Endothelial cell of umbilical vein (primary cell): ENCODE data around the gene TSPEAR. TPM values are rescaled to one million over a fixed set of nuclear protein-coding genes. Genes with fewer than 3 reads are reported as not detected.

Experiments used
- BruUV-seq: library from RNA; stranded (reverse); fragments of 400-500 nt; replicated peaks from 2 replicates; lab custom pipeline; 2021; lab: Mats Ljungman, UMichigan
- CTCF ChIA-PET: fragments of 300-600, 350-600 bp; sonication (Branson Sonifier 250); formaldehyde crosslinking; loops from one replicate; lab custom pipeline; 2021; ENCODE audit warnings: antibody characterized with exemption, inconsistent platforms; lab: Charles Lee
- POLR2A ChIA-PET: fragments of 300-600, 350-600 bp; sonication (Branson Sonifier 250); formaldehyde crosslinking; loops from one replicate; lab custom pipeline; 2021; ENCODE audit warnings: antibody characterized with exemption, inconsistent platforms; lab: Charles Lee
- DNase-seq: peaks from one replicate; pipeline ENCODE4 v3.0.0-alpha.2; 2011; ENCODE audit warnings: low read depth, low spot score
- FAIRE-seq: peaks from 2 replicates; lab custom pipeline; 2011; peaks lifted over from hg19 to GRCh38; lab: Jason Lieb, UNC
- H2AFZ ChIP-seq: 2 replicates; pipeline ENCODE4 v1.6.0; 2012; ENCODE audit warnings: low read depth, low read length, control low read depth, inconsistent platforms
- H3K27ac ChIP-seq: 2 replicates; pipeline ENCODE4 v1.5.1; 2011; ENCODE audit warnings: low read depth, mild to moderate bottlenecking, control low read depth, low read length, moderate library complexity; ENCODE audit not compliant: insufficient read depth
- H3K27me3 ChIP-seq, 2 experiments: 2 replicates each; pipeline versions ENCODE4 v1.6.0 to v1.6.1; 2011; ENCODE audit warnings: low read length in 2 of 2, mixed read lengths in 1 of 2; ENCODE audit not compliant: control insufficient read depth in 2 of 2, insufficient read depth in 2 of 2
- H3K36me3 ChIP-seq, 2 experiments: 2 replicates in 1 of 2; 3 replicates in 1 of 2; pipeline ENCODE4 v1.5.1; 2011; ENCODE audit warnings: low read length in 2 of 2, mild to moderate bottlenecking in 1 of 2, moderate library complexity in 1 of 2; ENCODE audit not compliant: control insufficient read depth in 2 of 2, insufficient read depth in 2 of 2; ENCODE audit errors: extremely low read depth in 1 of 2
- H3K4me1 ChIP-seq: 3 replicates; pipeline ENCODE4 v1.5.1; 2011; ENCODE audit warnings: mild to moderate bottlenecking, low read length; ENCODE audit not compliant: control insufficient read depth, insufficient read depth; ENCODE audit errors: extremely low read depth
- H3K4me2 ChIP-seq: 2 replicates; pipeline ENCODE4 v1.6.1; 2011; ENCODE audit warnings: low read length, control low read depth, mixed read lengths; ENCODE audit not compliant: insufficient read depth
- H3K4me3 ChIP-seq, 3 experiments: fragments of 200-600 bp in 1 of 3; sonication (generic), shearing (Covaris generic) in 1 of 3; replicated peaks in 1 of 3; 2 replicates each; pipeline ENCODE4 v1.5.1; 2011 to 2016; ENCODE audit warnings: control low read depth in 3 of 3, low read length in 3 of 3, mild to moderate bottlenecking in 2 of 3, inconsistent platforms in 1 of 3, low read depth in 1 of 3, moderate library complexity in 1 of 3; ENCODE audit not compliant: insufficient read depth in 1 of 3
- H3K79me2 ChIP-seq: 2 replicates; pipeline ENCODE4 v1.6.0; 2012; ENCODE audit warnings: low read length, inconsistent platforms; ENCODE audit not compliant: control insufficient read depth, insufficient read depth
- H3K9ac ChIP-seq: replicated peaks from 2 replicates; pipeline ENCODE3; 2011; ENCODE audit warnings: low read length, control low read depth; ENCODE audit not compliant: insufficient read depth; ENCODE audit errors: extremely low read depth
- H3K9me1 ChIP-seq: replicated peaks from 3 replicates; pipeline ENCODE4 v1.6.0; 2011; ENCODE audit warnings: mild to moderate bottlenecking, low read length; ENCODE audit not compliant: control insufficient read depth, insufficient read depth; ENCODE audit errors: extremely low read depth
- H3K9me3 ChIP-seq: replicated peaks from 2 replicates; pipeline ENCODE4 v1.5.1; 2012; ENCODE audit warnings: low read length, inconsistent platforms; ENCODE audit not compliant: control insufficient read depth, insufficient read depth
- H4K20me1 ChIP-seq: replicated peaks from 2 replicates; pipeline ENCODE3; 2011; ENCODE audit warnings: mild to moderate bottlenecking, low read length; ENCODE audit not compliant: control insufficient read depth, insufficient read depth; ENCODE audit errors: extremely low read depth
- EZH2 ChIP-seq: IDR thresholded peaks from 2 replicates; pipeline ENCODE4 v1.6.1; 2012; ENCODE audit warnings: borderline replicate concordance, low read depth, mild to moderate bottlenecking, moderate library complexity, low read length, inconsistent platforms; ENCODE audit not compliant: severe bottlenecking
- FOS ChIP-seq: IDR thresholded peaks from 2 replicates; pipeline ENCODE4 v1.6.1; 2011; ENCODE audit warnings: mild to moderate bottlenecking, low read length, moderate library complexity, borderline replicate concordance; ENCODE audit not compliant: insufficient read depth
- GATA2 ChIP-seq: IDR thresholded peaks from 2 replicates; pipeline ENCODE4 v1.7.0; 2011; ENCODE audit warnings: low read depth, mild to moderate bottlenecking, moderate library complexity, mixed read lengths, low read length; ENCODE audit not compliant: insufficient read length, insufficient read depth
- JUN ChIP-seq: IDR thresholded peaks from 2 replicates; pipeline ENCODE4 v1.6.1; 2011; ENCODE audit warnings: borderline replicate concordance, low read depth; ENCODE audit not compliant: insufficient read length, insufficient read depth
- MYC ChIP-seq: IDR thresholded peaks from one replicate; pipeline ENCODE4 v1.6.1; 2011; ENCODE audit warnings: mild to moderate bottlenecking, low read depth, low read length
- POLR2A ChIP-seq: IDR thresholded peaks from 2 replicates; pipeline ENCODE4 v1.6.1; 2012; ENCODE audit warnings: low read depth, mild to moderate bottlenecking, control low read depth, low read length
- POLR2AphosphoS5 ChIP-seq: IDR thresholded peaks from 2 replicates; pipeline ENCODE4 v1.6.1; 2012; ENCODE audit warnings: low read depth, mild to moderate bottlenecking, control low read depth, low read length, moderate library complexity; ENCODE audit not compliant: insufficient read depth
- dilution Hi-C: fragments of 300-500 bp; cut with MboI; formaldehyde crosslinking; loops from one replicate; pipeline ENCODE4 v1.15.0; 2019; ENCODE audit warnings: low sequenced_read_pairs; ENCODE audit not compliant: extremely low pct_ligation_motif_present
- intact Hi-C: fragments of 100-400 bp; cut with micrococcal nuclease; formaldehyde crosslinking; loops from one replicate; pipeline ENCODE4 v1.10.0; 2022
- polyA plus RNA-seq, 4 experiments: library from polyadenylated mRNA; depleted of rRNA in 3 of 4; stranded (reverse) in 3 of 4; unstranded in 1 of 4; fragments of >200 nt; gene quantifications; 2 replicates each; pipeline versions ENCODE4 v1.2.1 to v1.2.3, GENCODE V29; 2011 to 2012; ENCODE audit warnings: missing spikeins in 1 of 4
- total RNA-seq: library from RNA; stranded (reverse); gene quantifications from 2 replicates; pipeline ENCODE4 v1.2.3, GENCODE V29; 2021
- TF ChIP-seq, protein P1 (sequence below), 2 donors: IDR thresholded peaks; 1 replicate in 1 of 2; 2 replicates in 1 of 2; pipeline ENCODE4 v1.5.1; 2011; ENCODE audit warnings: low read length in 2 of 2, mild to moderate bottlenecking in 2 of 2, moderate library complexity in 2 of 2, control low read depth in 1 of 2, inconsistent platforms in 1 of 2, low read depth in 1 of 2; ENCODE audit not compliant: insufficient read depth in 1 of 2; ENCODE audit errors: extremely low read depth in 1 of 2
- TF ChIP-seq, protein P2 (sequence below): IDR thresholded peaks from 2 replicates; pipeline ENCODE4 v1.6.1; 2011; ENCODE audit not compliant: insufficient read depth, insufficient read length

The TSPEAR gene
- total and polyA plus RNA-seq, 2 donors (not counting 3 experiments of a cell fraction or from before 2014, with no cell fraction given): 0.01 TPM; not detected in 1

DNA sequence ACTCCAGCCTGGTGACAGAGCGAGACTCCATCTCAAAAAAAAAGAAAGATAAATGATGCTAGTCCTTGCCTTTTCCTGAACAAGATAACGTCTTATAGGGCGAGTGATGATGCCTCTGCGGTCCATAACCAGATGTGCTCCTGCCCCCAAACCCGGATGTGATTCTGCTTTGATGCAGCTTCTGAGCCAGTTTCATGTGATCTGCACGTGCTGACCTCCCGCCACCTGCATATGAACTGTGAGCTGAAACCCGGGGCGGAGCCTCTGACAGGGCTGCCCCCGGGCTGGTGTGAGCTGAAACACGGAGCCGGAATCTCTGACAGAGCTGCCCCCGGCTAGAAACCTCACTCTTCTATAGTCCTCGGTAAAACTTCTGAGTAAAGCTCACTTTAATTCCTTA, 58.2 kb downstream of the TSPEAR start:
- intact Hi-C loops (no loop called here), dilution Hi-C loops (no loop called here)
- Histone ChIP-seq H3K4me2 (no peak overlapping the region), H3K9me1 (no peaks in the 10 kb centered on the region), H3K27me3 (no peaks in the 10 kb centered on the region), H4K20me1 (no peaks in the 10 kb centered on the region), H3K27ac (no peak overlapping the region), H3K36me3 (no peaks in the 10 kb centered on the region), H3K9ac (no peak overlapping the region), H3K4me1 (no peaks in the 10 kb centered on the region), H3K9me3 (no peaks in the 10 kb centered on the region), H2AFZ (no peak overlapping the region), H3K79me2 (no peaks in the 10 kb centered on the region), H3K4me3 (no peak overlapping the region)
- no TSS peak for BruUV-seq
- CTCF ChIA-PET: interaction anchor here (1.0 kb wide), 1 partner anchor 23 kb away, joined by 3 read pairs; no protein-coding TSS in a partner anchor
- DNase-seq: no peak
- POLR2A ChIA-PET: no interaction called here
- FAIRE-seq: no peak
- TF ChIP-seq FOS: no peak
- TF ChIP-seq, protein P1, sequence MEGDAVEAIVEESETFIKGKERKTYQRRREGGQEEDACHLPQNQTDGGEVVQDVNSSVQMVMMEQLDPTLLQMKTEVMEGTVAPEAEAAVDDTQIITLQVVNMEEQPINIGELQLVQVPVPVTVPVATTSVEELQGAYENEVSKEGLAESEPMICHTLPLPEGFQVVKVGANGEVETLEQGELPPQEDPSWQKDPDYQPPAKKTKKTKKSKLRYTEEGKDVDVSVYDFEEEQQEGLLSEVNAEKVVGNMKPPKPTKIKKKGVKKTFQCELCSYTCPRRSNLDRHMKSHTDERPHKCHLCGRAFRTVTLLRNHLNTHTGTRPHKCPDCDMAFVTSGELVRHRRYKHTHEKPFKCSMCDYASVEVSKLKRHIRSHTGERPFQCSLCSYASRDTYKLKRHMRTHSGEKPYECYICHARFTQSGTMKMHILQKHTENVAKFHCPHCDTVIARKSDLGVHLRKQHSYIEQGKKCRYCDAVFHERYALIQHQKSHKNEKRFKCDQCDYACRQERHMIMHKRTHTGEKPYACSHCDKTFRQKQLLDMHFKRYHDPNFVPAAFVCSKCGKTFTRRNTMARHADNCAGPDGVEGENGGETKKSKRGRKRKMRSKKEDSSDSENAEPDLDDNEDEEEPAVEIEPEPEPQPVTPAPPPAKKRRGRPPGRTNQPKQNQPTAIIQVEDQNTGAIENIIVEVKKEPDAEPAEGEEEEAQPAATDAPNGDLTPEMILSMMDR (IDR thresholded peaks at IDR 0.05; ENCODE audit: extremely low read depth in 1 of 2, insufficient read depth in 1 of 2, low read depth in 1 of 2, low read length in 2 of 2): no peak

DNA sequence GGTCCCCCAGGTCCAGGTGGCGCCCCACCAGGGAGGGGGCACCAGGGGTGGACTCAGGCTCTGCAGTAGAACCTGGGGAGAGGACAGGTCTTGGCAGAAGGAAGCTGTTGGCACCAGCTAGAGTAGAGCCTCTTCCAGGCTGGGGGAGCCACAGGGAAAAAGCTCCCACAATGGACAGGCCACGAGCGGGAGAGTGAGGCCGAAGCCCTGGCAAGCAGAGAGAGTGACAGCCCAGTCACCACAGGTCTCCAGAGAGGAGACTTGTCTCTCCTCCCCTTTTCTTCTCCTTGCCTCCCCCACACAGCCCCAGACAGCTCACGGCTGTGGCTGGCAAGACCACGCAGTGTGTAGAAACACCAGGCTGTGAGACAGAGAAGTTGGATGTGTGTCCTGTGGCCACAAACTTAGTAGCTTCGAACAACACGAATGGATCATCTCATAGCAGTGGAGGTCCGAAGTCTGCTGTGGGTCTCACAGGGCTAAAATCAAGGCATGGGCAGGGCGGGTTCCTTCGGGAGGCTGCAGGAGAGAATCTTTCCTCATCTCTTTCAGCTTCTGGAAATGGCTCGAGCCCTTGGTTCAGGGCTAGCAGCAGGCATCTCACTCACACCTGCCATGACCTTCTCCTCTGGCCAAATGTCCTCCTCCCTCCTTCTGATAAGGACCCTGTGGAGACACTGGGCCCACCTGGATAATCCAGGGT, 60.2 kb downstream of the TSPEAR start:
- Histone ChIP-seq H3K4me1 (no peaks in the 10 kb centered on the region), H3K9me3 (no peaks in the 10 kb centered on the region), H3K27ac (no peak overlapping the region), H3K4me2 (no peak overlapping the region), H3K9me1 (no peaks in the 10 kb centered on the region), H3K36me3 (no peaks in the 10 kb centered on the region), H4K20me1 (no peaks in the 10 kb centered on the region), H3K4me3 (no peak overlapping the region), H3K79me2 (no peaks in the 10 kb centered on the region), H2AFZ (no peak overlapping the region), H3K27me3 (no peaks in the 10 kb centered on the region), H3K9ac (no peak overlapping the region)
- FAIRE-seq: no peak
- no TSS peak for BruUV-seq
- TF ChIP-seq, protein P2, sequence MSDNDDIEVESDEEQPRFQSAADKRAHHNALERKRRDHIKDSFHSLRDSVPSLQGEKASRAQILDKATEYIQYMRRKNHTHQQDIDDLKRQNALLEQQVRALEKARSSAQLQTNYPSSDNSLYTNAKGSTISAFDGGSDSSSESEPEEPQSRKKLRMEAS: no peak
- TF ChIP-seq, protein P1 (IDR thresholded peaks at IDR 0.05; ENCODE audit: extremely low read depth in 1 of 2, insufficient read depth in 1 of 2, low read depth in 1 of 2, low read length in 2 of 2): no peak
- TF ChIP-seq JUN (no peak), MYC (no peak), FOS (no peak), GATA2 (no peak), POLR2A (no peak), POLR2AphosphoS5 (no peak), EZH2 (no peak)
- no peak for DNase-seq
- CTCF ChIA-PET: no interaction called here
- intact Hi-C loops: no loop called here
- POLR2A ChIA-PET: no interaction called here
- dilution Hi-C loops: no loop called here
